Esophagus muscularis mucosa (tissue), 4 donors: ENCODE measurements around the gene CEP57L1.

Experiments
- CTCF ChIP-seq, 3 experiments: fragments of 200-600 bp in 2 of 3; fragments of 450-650 bp in 1 of 3; sonication (generic) in 2 of 3; IDR thresholded peaks; one replicate each; pipeline ENCODE4 v1.5.1; 2017 to 2019; ENCODE audit warnings: antibody characterized with exemption in 3 of 3, mild to moderate bottlenecking in 2 of 3, moderate library complexity in 1 of 3
- EP300 ChIP-seq: sonication (generic); formaldehyde crosslinking; IDR thresholded peaks from one replicate; pipeline ENCODE4 v1.6.1; 2017; ENCODE audit warnings: antibody characterized with exemption
- POLR2A ChIP-seq: fragments of 450-650 bp; IDR thresholded peaks from one replicate; pipeline ENCODE4 v1.6.1; 2017; ENCODE audit warnings: antibody characterized with exemption, moderate library complexity, mild to moderate bottlenecking, low read depth

- TF ChIP-seq CTCF (IDR thresholded peaks at IDR 0.05) (no peak), EP300 (no peak), POLR2A (no peak)
Observed at GRCh38 chr6:109050012-109050411, 45.3 kb upstream of the CEP57L1 start.
